ENCODE data around the gene SIK1.
"Not testable (repeated sequence)": the region's sequence is repeated elsewhere in the genome, so short reads cannot be mapped to it uniquely, and the experiment has no call there.

GRCh38 chr21:43471597-43472242, 44.8 kb upstream of the SIK1 start:
- TF ChIP-seq, protein P1, sequence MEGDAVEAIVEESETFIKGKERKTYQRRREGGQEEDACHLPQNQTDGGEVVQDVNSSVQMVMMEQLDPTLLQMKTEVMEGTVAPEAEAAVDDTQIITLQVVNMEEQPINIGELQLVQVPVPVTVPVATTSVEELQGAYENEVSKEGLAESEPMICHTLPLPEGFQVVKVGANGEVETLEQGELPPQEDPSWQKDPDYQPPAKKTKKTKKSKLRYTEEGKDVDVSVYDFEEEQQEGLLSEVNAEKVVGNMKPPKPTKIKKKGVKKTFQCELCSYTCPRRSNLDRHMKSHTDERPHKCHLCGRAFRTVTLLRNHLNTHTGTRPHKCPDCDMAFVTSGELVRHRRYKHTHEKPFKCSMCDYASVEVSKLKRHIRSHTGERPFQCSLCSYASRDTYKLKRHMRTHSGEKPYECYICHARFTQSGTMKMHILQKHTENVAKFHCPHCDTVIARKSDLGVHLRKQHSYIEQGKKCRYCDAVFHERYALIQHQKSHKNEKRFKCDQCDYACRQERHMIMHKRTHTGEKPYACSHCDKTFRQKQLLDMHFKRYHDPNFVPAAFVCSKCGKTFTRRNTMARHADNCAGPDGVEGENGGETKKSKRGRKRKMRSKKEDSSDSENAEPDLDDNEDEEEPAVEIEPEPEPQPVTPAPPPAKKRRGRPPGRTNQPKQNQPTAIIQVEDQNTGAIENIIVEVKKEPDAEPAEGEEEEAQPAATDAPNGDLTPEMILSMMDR (IDR thresholded peaks at IDR 0.05; ENCODE audit: low read depth, low read length), result not testable (repeated sequence)
- TF ChIP-seq POLR2A (IDR thresholded peaks at IDR 0.05; ENCODE audit: extremely low read depth, insufficient read length); MAX (IDR thresholded peaks at IDR 0.05; ENCODE audit: low read depth, low read length); MYC (IDR thresholded peaks at IDR 0.05; ENCODE audit: low read depth, low read length): not testable (repeated sequence)
